PC-9 (cell line): Measurements from ENCODE around the gene GIMAP7. TPM values are rescaled to one million over a fixed set of nuclear protein-coding genes. Genes with fewer than 3 reads are reported as not detected.

Experiments
- BruUV-seq: library from RNA; stranded (reverse); fragments of 400-500 nt; replicated peaks from 2 replicates; lab custom pipeline; 2021; lab: Mats Ljungman, UMichigan
- CTCF ChIA-PET: fragments of 300-600 bp; sonication (Branson Sonifier 250); formaldehyde crosslinking; loops from one replicate; lab custom pipeline; 2022; ENCODE audit warnings: antibody characterized with exemption; lab: Charles Lee
- POLR2A ChIA-PET: fragments of 300-600 bp; sonication (Branson Sonifier 250); formaldehyde crosslinking; loops from one replicate; lab custom pipeline; 2022; ENCODE audit warnings: antibody characterized with exemption; ENCODE audit not compliant: unreplicated experiment; lab: Charles Lee
- DNase-seq, 2 experiments: peaks; one replicate each; pipeline versions ENCODE4 v3.0.0 to v3.0.0-alpha.2; 2015 to 2022; ENCODE audit warnings: mixed read lengths in 1 of 2
- H2AFZ ChIP-seq: fragments of 200-600 bp; sonication (generic); 2 replicates; pipeline ENCODE4 v1.8.1; 2017; ENCODE audit warnings: antibody characterized with exemption
- H3F3A ChIP-seq: fragments of 200-600 bp; sonication (generic); 2 replicates; pipeline ENCODE4 v1.8.1; 2017; ENCODE audit warnings: antibody characterized with exemption, mild to moderate bottlenecking, low read depth; ENCODE audit not compliant: insufficient read depth
- H3K27ac ChIP-seq: fragments of 200-600 bp; sonication (generic); 2 replicates; pipeline ENCODE4 v1.6.1; 2016; ENCODE audit warnings: mixed run types
- H3K27me3 ChIP-seq: fragments of 200-600 bp; sonication (generic); 2 replicates; pipeline ENCODE4 v1.6.1; 2016; ENCODE audit warnings: low read depth, mixed run types; ENCODE audit not compliant: insufficient read depth
- H3K36me3 ChIP-seq: fragments of 200-600 bp; sonication (generic); 2 replicates; pipeline ENCODE4 v1.6.1; 2016; ENCODE audit warnings: low read depth, mixed run types
- H3K4me1 ChIP-seq: fragments of 200-600 bp; sonication (generic); replicated peaks from 2 replicates; pipeline ENCODE4 v1.6.1; 2016; ENCODE audit warnings: mixed run types; ENCODE audit not compliant: insufficient read depth
- H3K4me2 ChIP-seq: fragments of 200-600 bp; sonication (generic); 2 replicates; pipeline ENCODE4 v1.6.1; 2017; ENCODE audit warnings: mixed run types
- H3K4me3 ChIP-seq: fragments of 200-600 bp; sonication (generic); 2 replicates; pipeline ENCODE4 v1.6.1; 2016; ENCODE audit warnings: mixed run types
- H3K79me2 ChIP-seq: fragments of 200-600 bp; sonication (generic); 2 replicates; pipeline ENCODE4 v1.6.1; 2017; ENCODE audit warnings: low read depth, mixed run types
- H3K9me2 ChIP-seq: fragments of 200-600 bp; sonication (generic); 2 replicates; pipeline ENCODE4 v1.8.1; 2017; ENCODE audit warnings: mild to moderate bottlenecking; ENCODE audit not compliant: insufficient read depth
- H3K9me3 ChIP-seq: fragments of 200-600 bp; sonication (generic); 2 replicates; pipeline ENCODE4 v1.8.1; 2016; ENCODE audit warnings: low read depth; ENCODE audit not compliant: insufficient read depth
- H4K20me1 ChIP-seq: fragments of 200-600 bp; sonication (generic); 2 replicates; pipeline ENCODE4 v1.8.1; 2017; ENCODE audit not compliant: insufficient read depth
- EZH2 ChIP-seq: fragments of 200-600 bp; sonication (generic); IDR thresholded peaks from 2 replicates; pipeline ENCODE4 v1.8.0; 2017; ENCODE audit warnings: antibody characterized with exemption, low read depth
- intact Hi-C: fragments of 100-400 bp; cut with micrococcal nuclease; formaldehyde crosslinking; loops from one replicate; pipeline ENCODE4 v1.10.0; 2022; ENCODE audit not compliant: unreplicated experiment
- total RNA-seq: library from RNA; stranded (reverse); gene quantifications from 2 replicates; pipeline ENCODE4 v1.2.3, GENCODE V29; 2021
- TF ChIP-seq, protein P1 (sequence below): fragments of 200-600 bp; sonication (generic); conservative IDR thresholded peaks from 2 replicates; pipeline ENCODE4 v1.6.1; 2017; ENCODE audit warnings: mixed run types, antibody characterized with exemption, mild to moderate bottlenecking, moderate library complexity

The GIMAP7 gene
- total RNA-seq, 1 experiment from 2014 or later = not detected

DNA sequence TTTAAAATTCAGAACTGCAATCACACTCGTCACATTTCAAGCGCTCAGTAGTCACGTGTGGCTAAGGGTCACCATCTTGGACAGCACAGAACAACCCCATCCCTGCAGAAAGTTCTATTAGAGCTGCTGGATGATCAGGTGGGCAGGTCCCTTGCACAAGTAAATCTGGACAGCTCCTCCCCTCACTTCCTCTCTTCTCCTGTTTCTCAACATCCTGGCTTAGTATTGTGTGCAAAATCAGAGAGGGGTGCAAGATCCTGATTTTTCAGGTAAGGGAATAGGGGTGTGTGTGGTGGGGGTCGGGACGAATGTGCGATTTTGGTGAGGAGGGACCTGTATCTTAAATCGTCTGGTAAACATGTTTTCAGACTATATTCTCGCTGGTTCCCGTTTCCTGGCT lies 52.5 kb downstream of the GIMAP7 start, which contains the start of gene GIMAP4:
TSS of gene GIMAP4 (plus strand) at position 222 of the 400 bp plus-strand sequence. CDS start 2,512 bp downstream, outside the sequence.
- H3K4me1 ChIP-seq = no peaks in the 10 kb centered on the region
- no TSS peak for BruUV-seq
- H3K9me3 ChIP-seq = no peaks in the 10 kb centered on the region
- intact Hi-C loops = no loop called here
- no peaks in the 10 kb centered on the region for H3K36me3 ChIP-seq
- H3K27me3 ChIP-seq = peaks cover 65% of the 10 kb centered on the region
- no peaks in the 10 kb centered on the region for H3K79me2 ChIP-seq
- POLR2A ChIA-PET = no interaction called here
- H2AFZ ChIP-seq = no peak within 1 kb of the TSS
- H4K20me1 ChIP-seq = no peaks in the 10 kb centered on the region
- H3F3A ChIP-seq = no peaks in the 10 kb centered on the region
- DNase-seq = no peak
- no peaks in the 10 kb centered on the region for H3K9me2 ChIP-seq
- CTCF ChIA-PET = no interaction called here
- no peak within 1 kb of the TSS for H3K4me2 ChIP-seq
- TF ChIP-seq, protein P1, sequence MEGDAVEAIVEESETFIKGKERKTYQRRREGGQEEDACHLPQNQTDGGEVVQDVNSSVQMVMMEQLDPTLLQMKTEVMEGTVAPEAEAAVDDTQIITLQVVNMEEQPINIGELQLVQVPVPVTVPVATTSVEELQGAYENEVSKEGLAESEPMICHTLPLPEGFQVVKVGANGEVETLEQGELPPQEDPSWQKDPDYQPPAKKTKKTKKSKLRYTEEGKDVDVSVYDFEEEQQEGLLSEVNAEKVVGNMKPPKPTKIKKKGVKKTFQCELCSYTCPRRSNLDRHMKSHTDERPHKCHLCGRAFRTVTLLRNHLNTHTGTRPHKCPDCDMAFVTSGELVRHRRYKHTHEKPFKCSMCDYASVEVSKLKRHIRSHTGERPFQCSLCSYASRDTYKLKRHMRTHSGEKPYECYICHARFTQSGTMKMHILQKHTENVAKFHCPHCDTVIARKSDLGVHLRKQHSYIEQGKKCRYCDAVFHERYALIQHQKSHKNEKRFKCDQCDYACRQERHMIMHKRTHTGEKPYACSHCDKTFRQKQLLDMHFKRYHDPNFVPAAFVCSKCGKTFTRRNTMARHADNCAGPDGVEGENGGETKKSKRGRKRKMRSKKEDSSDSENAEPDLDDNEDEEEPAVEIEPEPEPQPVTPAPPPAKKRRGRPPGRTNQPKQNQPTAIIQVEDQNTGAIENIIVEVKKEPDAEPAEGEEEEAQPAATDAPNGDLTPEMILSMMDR = no peak
- TF ChIP-seq EZH2 = no peak
- no peak within 1 kb of the TSS for H3K27ac ChIP-seq
- H3K4me3 ChIP-seq = no peak within 1 kb of the TSS

DNA sequence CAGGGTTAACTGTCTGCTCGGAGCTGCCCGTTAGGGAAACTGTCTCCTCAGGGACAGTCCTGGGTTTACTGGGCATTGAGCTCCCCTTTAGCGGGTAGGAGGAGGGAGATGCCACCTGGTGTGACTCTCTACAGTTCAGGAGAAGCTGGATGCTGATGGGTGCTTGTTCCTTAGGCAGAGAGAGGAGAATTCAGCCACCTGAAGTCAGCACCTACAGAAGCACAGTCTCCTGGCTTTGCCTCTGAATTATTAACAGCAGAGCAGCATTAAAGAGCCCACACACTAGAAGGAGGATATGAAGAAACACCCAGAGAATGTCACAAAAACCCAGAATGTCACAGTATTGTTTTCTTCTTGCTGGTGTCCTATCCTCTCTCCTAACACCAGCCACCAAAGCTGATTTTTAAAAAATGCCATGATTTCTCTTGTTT lies 53.2 kb downstream of the GIMAP7 start:
- Histone ChIP-seq H3K9me2 (no peaks in the 10 kb centered on the region), H3K27ac (no peak overlapping the region), H3K4me1 (no peaks in the 10 kb centered on the region), H2AFZ (no peak overlapping the region), H3K27me3 (peaks cover 59% of the 10 kb centered on the region), H3K36me3 (no peaks in the 10 kb centered on the region), H3K9me3 (no peaks in the 10 kb centered on the region), H3F3A (no peaks in the 10 kb centered on the region), H3K4me2 (no peak overlapping the region), H3K79me2 (no peaks in the 10 kb centered on the region), H3K4me3 (no peak overlapping the region), H4K20me1 (no peaks in the 10 kb centered on the region)
- ChIA-PET CTCF (no interaction called here), POLR2A (no interaction called here)
- no TSS peak for BruUV-seq
- no peak for DNase-seq
- TF ChIP-seq, protein P1 = no peak
- no peak for TF ChIP-seq EZH2
- intact Hi-C loops = no loop called here

DNA sequence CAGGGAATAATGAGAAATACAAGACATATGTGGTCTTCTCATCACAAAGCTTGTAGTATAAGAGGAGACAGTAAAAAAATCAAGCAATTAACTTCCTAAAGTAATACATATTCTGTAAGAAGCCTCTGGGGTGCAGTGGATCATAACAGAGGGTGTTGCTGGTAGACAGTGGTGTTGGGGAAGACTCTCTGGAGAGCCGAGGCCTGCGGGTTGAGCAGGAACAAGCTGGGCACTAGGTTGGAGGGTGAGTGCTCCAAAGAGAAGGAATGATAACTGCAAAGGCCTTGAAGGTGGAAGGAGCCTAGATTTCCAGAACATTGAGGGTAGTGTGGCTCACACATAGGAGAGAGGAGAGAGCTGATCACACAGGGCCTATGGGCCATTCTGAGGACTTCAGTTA lies 54.0 kb downstream of the GIMAP7 start:
- TF ChIP-seq, protein P1 = no peak
- no peak for TF ChIP-seq EZH2
- intact Hi-C loops = no loop called here
- Histone ChIP-seq H3K4me2 (no peak overlapping the region), H2AFZ (no peak overlapping the region), H3K79me2 (no peaks in the 10 kb centered on the region), H3F3A (no peaks in the 10 kb centered on the region), H4K20me1 (no peaks in the 10 kb centered on the region), H3K9me3 (no peaks in the 10 kb centered on the region), H3K4me3 (no peak overlapping the region), H3K4me1 (no peaks in the 10 kb centered on the region), H3K27ac (no peak overlapping the region), H3K9me2 (no peaks in the 10 kb centered on the region), H3K36me3 (no peaks in the 10 kb centered on the region), H3K27me3 (peaks cover 59% of the 10 kb centered on the region)
- POLR2A ChIA-PET = no interaction called here
- CTCF ChIA-PET = no interaction called here
- BruUV-seq = no TSS peak
- DNase-seq = no peak
